NCI-H510A (cell line): Measurements from ENCODE around the gene CHD6.

Experiments used
- DNase-seq: peaks from one replicate; lab custom pipeline; 2025; lab: John Stamatoyannopoulos, UW

The CHD6 gene

DNA sequence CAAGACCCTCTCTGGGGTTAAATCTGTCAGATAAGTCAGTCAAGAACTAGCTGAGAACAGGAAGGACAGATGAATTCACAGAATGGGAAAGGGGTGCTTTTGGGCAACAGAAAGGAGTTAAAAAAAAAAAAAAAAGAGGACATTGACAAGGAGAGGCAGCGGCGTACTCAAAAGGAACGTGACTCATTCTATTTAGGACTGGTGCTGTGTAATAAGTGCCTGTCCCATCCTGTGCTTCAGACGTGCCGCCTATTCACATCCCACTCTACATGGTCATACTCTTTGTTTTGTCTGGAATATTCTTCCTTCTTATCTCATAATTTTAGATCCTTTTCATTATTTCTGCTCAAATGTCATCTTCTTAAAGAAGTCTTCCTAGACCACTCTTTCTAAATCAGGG is 150.5 kb downstream of the CHD6 start:
- DNase-seq = no peak

DNA sequence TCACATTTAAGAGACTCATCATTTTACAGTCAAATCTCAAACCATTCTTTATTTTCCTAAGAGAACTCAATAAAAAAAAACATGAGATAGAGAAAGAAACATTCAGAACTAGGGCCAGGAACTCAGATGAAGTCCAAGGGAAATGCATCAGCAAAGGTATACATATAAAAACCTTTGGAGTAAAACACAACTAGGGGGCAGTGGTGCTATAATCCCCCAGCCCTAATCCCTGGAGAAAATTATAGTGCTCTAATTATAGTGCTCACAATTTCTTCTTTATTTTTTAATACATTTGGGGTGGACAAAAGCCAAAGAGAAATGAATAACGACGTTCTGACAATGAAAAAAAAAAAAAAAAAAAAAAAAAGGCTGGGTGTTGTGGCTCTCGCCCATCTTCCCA is 151.0 kb downstream of the CHD6 start:
- no peak for DNase-seq

DNA sequence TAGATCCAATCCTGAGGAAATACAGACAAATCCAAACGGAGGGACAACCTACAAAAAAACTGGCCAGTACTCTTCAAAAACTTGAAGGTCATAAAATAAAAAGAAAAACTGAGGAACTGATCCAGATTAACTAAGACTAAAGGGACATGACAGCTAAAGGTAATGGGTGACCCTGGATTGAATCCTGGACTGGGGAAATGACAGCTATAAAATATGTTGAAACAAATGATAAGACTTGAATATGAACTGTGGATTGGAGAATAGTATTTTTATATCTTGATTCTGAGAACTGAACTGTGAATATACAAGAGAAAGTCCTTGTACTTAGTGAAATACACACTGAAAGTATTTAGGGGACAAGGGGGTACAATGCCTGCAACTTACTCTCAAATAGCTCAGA is 154.6 kb downstream of the CHD6 start:
- DNase-seq = no peak

DNA sequence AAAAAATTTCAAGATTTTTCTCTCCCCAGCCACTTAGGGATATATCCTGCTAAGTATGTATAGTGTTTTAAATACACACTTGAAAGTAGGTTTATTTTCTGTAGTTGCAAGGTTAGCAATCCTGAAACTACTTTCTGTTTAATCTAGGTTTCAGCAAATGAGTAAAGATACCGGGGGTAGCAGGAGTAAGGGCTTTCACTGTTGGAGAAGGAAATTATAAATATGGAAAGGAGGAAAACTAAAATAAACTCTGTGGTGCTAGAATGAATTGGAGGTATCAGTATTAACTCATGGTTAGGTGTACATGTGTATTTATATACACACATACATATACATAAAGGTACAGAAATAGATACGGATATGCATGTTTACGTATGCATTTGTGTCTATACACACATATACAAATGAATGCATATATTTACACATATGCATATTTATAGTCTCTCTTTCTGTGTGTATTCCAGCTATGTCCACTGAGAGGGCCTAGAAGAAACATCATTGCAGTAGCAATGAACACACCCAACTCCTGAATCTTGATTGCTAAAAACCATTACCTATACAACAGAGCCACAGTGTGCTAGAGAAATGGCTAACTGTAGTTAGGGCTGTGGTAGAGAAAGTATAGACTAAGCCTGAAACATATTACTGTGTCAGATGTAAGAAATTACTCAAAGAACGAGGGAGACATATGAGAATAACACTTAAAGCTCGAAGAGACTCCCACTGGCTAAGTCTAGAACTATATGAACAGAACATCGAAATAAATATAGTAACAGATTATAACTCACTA is 155.6 kb downstream of the CHD6 start:
- no peak for DNase-seq

DNA sequence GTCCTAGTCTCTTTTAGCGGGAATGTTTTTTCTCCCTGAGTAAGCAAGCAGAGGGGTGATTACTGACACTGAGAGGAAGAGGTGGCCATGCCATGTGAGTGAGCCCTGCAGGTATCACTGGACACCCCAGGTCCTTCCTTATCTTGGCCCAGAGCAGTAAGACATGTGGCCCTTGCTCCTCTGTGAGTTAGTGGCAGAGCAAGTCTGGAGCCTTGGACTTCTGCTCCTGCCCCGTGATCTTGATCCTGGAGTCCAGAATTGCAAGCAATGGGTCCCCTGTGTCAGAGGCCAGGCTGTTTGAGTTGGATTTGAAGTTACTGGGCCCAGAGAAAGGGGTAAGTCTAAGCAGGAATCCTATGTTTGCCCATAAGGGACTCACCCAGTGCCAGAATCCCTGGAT is 159.4 kb downstream of the CHD6 start:
- DNase-seq = no peak

DNA sequence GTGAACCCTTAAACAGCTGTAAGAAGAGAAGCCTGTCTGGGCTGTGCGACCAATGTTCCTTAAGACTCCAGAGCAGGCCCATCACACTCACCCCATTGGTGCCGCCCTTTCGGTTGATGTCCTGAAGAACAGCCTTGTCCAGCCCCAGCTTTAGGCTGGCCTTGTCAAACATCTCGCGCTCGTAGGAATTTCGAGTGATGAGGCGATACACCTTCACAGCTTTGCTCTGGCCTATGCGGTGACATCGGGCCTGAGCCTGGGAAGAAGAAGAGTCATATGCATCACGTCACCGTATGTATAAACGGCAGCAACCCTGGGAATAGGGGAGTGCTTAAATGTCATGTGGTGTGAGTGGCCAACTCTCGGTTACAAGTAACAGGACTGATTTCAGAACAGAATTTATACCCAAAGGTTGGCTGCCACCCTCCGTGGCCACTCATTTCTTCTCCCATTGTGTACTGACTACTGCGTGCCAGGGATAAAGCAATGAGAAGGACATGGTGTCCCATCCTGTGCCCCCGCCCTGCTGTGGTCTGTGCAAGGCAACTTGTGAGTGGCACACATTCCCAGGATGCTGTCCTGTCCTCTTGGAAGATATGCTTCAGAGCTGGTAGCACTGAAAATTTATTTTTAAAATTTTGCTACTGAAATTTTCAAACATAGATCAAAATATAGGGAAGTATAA is 160.9 kb downstream of the CHD6 start:
- no peak for DNase-seq

DNA sequence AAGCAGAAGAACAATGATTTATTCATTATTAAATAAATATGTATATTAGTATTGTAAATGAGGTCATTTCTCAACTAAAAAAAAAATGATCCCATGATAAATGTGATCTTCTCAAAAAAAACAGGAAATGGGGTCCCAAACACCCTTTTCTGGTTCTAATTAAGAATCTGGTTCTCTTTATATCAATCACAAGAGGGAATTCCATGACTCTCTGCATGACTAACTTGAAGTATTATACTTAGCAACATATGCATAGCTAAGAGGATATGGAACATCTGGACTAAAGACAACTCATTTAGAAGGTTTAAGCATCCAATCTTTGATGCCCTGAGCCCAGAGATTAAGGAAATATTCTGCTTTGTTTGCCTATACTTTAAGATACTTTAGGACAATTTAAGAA is 161.8 kb downstream of the CHD6 start:
- DNase-seq = no peak

DNA sequence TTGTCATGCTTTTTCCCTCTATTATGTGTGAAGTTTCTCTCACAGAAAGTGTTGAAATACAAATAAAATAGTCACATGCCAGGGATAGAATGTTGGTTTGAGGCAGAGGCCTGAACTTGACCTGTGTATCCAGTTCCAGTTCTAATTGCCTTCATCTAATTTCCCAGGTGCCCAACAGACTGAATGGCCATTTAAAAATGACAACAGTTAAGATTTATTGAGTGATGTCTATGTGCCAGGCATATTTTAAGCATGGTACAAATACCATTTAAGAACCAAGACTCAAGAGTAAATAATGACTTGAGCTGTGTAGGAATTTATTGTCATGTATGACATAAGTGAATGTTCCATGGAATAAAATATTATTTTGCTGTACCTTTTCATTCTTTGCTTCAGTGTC is 163.9 kb downstream of the CHD6 start:
- no peak for DNase-seq

DNA sequence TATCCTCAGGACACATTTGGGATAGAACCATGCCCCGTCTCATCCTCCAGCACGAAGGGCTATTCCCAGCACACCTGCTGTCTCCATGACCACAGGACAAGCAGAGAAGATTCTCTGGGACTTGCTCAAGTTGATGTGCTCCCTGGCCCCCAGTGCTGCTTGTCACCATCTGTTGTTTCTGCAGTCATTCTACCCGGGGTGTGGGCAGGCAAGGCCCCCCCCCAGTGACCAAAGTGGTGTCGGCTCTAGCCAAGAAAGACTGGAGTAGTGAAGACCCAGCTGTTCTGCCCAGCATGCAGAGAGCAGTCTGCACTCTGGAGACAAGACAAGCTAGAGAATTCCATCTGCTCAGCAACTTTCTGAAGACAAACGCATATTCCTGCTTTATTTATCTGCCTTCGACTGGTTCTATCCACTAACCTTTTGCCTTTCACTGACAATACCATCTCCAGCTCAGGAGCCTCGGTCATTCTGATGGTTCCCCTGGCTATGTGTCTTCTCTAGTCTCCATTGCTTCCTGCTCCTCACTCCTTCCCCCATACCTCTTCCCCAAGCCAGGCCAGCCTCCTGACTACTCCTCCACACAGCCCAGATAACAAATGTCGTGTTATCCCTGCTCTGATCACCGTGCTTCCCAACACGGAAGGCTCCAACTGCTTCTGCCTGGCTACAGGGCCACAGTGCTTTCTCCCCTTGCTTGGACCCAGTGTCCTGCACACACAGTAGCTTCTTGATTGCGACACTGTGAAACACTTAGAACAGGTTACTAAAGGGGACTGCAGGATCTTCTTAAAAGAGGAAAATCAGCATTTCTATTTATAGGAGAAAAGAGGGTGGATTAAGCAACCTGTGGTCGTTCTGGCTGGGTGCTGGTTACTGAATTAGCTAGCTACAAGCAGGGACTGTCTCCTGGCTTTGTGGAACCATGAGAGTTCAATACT is 164.9 kb downstream of the CHD6 start:
- DNase-seq = no peak

DNA sequence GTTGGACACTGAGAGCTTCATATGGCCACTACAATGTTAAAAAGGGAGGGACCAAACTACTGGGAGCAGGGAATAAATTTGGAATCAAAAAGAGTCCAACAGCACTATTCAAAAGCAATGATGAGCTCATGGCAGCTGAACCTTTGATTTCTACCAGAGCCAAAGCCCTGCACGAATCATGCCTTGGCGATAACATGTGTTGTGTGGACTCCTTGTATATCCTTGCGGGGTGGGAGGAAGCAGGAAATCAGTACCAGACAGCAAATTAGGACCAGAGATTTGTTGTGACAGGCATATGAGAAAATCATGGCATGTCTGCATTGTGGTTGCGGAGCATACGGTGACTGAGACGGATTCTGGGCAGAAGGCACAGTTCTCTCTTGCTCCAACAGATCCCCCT is 166.0 kb downstream of the CHD6 start:
- no peak for DNase-seq

DNA sequence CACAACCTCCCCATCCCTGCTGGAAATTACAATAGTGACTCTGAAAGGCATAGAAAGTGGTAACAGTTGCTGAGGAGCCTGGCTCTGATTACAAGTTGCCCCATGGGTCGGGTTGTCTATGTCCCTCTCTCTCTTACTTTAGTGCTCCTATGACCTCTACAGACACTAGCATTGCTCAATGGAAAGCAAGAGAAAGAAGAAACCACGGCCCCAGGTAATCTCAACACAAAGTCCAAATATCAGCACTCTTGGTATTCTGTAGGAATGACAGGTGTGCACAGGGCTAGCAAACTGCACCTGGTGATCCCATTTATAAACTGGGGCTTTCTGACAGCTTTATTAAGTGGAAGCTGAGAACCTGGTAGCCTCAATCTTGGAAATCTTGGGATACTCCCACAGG is 171.2 kb downstream of the CHD6 start:
- no peak for DNase-seq

DNA sequence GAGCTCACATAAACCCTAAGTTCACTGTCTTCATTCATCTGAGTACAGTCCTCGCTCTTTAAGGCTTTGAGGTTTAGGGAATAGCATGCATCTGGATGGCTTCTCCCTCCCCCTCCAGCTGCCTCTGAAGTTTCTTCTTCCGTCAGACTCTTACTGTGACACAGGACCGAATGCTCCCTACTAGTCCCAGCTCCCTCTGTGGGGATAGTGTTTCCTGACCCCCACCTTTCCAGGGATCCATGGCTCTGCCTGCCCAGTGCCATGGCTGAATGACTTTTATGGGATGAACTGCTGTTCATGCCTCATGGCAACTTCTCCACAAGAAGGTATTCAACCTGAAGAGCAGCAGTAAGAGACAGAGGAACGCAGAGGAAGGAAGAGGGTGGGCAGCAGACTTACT is 171.7 kb downstream of the CHD6 start:
- no peak for DNase-seq

DNA sequence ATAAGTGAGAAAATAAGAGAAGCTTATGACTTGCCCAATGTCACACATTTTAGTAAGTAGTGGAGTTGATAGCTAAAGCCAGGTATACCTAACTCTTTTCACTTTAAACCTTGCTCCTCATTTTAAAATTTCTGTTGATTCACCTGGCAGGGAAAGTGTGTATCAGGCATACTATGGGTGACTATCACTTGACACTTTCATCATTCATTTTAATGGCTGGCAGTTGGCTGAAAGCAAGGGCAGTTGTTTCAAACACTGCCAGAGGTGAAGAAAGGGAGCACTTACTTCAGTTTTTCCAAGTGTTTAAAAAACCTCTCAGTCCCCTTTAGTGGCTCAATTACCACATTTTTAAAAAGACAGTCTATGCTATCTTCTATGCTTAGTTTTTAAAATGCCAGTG is 173.4 kb downstream of the CHD6 start:
- DNase-seq = no peak

DNA sequence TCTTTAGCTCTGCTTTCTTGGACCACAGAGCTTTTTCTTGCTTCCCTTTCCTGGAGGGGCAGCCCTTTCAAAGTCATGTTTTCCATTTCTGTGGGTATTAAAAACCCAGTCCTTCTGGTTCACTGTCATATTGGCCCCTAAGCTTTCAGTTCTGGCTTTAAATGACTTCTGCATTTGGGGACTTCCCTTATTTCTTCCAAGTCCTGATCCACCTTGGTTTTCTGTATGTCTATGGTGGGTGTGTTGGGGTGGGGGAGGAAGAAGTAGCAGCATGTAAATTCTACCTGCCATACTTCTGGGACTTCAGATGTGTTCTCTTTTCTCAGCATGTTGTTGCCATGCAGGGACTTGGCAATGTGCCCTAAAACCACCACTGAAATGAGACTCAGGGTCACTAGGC is 174.5 kb downstream of the CHD6 start:
- no peak for DNase-seq

DNA sequence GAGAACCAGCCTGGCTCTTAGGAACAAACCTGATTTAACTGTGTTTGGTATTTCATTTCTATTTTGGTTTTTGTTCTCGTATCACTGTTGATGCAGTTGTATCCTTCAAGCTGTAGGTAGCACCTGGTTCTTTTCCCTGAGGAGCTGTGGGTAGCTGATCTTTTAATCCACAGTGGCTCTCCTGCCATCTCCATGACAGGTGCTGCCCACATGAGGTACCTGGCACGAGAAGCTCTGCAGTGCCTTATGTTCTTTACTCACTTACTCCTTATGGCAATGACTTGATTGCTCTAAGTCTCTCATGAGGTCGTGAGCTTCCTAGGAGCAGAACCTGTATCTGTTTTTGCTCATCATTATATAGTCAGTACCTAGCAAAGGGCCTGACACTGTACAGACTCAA is 177.3 kb downstream of the CHD6 start:
- no peak for DNase-seq

DNA sequence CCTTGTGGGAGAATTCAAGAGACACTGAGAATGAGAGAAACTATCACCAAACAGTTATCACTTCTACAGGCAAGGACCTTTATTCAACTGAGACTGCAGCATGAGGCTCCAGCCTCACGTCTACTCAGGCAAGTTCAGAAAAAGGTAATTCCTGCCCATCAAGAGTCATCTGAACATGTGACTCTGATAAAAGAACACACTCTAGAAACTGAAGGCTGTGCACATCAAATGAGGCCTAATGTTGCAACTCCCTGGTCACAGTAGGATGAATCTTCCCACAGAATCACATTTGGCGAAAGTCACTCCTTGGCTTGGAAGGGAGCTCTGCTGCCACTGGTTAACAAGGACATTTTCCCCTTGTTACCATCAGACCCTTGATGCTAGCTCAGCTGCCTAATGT is 180.3 kb downstream of the CHD6 start:
- no peak for DNase-seq

DNA sequence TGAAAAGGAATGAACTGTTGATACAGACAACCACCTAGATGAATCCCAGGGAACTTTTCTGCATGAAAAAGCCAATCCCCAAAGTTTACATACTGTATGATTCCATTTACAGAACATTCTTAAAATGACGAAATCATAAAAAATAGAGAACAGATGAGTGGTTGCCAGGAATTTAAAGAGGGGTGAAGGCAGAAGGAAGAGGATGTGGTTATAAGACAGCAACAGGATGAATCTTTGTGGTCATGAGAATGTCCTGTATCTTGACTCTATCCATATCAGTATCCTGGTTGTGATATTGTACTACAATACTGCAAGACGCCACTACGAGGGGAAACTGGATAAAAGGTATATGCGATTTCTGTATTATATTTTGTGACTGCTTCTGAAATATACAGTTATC is 181.5 kb downstream of the CHD6 start:
- no peak for DNase-seq

DNA sequence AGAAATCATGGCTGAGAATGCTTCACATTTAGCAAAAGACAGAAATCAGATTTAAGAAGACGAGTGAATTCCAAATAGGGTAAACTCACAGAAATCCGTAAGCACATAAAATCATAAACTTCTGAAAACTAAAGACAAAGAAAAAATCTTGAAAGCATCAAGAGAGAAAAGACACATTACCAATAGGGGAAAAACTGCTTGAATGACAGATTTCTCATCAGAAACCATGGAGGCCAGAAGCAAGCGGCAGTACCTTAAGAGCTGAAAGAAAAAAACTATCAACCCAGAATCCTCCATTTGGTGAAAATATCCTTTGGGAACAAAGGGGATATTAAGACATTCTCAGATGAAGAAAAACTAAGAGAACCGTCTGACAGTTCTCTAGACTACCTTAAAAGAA is 185.0 kb downstream of the CHD6 start:
- DNase-seq = no peak

DNA sequence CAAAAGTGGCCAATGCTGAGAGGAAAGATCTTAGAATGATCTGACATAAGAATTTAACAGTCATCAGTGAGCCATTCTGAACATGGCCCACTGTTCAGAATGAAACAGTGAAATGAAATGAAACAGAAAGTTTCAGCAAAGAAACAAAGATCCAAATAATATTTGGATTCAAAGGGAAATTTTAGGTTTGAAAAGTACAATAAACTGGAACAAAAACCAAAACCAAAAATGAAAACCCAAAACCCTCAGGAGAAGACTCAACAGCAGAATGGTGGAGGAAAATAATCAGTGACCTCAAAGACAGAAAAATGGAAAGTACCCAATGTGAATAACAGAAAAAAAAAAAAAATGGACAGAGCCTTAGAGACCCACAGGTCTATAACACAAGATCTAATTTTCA is 185.4 kb downstream of the CHD6 start:
- no peak for DNase-seq

DNA sequence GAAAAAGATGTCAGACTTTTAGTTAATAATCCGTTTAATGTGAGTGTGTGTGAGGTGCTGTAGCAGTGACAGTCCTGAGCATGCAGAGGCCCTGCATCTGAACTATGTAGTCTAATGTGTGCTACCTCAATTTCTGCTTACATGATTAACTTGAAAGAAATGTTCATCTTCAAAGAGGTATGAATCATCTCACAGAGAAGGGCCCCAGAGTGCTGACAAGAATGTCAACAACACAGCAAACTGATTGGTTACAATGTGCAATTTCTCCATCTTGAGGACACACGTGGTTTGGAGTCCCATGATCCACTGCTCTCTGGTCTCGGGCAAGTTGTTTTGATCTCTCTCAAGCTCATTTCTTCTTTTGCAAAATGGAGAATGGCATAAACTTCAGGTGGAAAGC is 189.9 kb downstream of the CHD6 start:
- no peak for DNase-seq

DNA sequence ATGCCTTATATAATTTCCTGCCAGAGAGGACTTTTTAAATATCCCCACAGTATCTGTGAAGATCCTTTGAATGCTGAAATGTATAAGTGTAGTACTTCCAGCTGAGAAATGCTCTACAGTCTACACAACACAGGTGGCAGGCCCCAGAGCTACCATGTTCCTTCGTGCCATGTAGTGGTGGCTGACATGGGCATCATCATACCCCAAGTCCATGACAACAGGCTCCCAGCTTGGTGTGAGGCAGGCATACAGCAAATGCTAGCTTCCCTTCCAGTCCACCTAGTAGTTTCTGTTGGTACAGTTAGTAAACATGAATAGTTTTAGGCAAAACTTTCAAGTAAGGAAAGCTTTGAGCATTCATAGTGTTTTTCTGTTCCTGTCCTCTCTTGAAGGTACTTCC is 190.3 kb downstream of the CHD6 start:
- DNase-seq = no peak

DNA sequence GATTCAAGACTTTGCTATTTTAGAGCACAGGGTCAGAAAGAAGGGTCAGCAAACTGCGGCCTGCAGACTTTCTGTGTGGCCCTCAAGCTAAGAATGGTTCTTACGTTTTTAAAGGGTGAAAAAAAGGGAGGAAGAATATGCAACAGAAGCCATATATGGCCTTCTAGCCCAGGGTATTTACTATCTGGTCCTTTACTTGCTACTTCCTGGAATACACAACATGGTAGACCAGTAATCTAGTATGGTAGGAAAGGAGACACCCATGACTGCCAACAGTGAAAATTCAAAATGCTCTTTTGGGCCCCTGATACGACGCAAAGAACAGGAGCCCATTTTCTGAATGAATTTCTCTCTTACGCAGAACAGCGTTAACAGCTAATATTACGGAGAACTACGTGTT is 191.2 kb downstream of the CHD6 start:
- DNase-seq = no peak
